ENCODE results near the gene EXO1. TPM values are rescaled to one million over a fixed set of nuclear protein-coding genes. Genes with fewer than 3 reads are reported as not detected.

EXO1 gene
- total RNA-seq, 1 experiment from 2014 or later: 36.5 TPM

DNA sequence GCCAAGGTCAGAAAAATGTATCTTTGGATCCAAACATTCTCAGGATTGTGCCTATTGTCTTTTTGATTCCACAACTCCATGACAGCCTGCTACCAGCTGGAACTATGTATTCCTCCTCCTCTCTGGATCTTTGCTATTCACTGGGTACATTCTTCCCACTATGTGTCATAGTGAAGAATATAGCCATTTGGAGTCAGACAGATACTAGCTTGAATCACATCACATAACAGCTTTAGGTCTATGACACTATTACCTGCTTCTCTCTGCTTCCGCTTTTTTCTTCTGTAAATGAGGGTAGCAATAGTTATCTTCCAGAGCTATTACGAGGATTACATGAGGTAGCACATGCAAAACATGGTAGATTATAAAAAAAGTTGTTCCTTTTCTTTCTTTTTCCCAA lies 5.4 kb upstream of the EXO1 start (continued):
- TF ChIP-seq GABPB1 (CRISPR knock-in tag; IDR thresholded peaks at IDR 0.05) (no peak), IRF2 (CRISPR knock-in tag; IDR thresholded peaks at IDR 0.05; ENCODE audit: borderline replicate concordance, low read depth) (no peak), SMAD4 (CRISPR knock-in tag; IDR thresholded peaks at IDR 0.05) (no peak), CREM (CRISPR knock-in tag; IDR thresholded peaks at IDR 0.05) (no peak), ZNF263 (CRISPR knock-in tag; IDR thresholded peaks at IDR 0.05; ENCODE audit: low read depth) (no peak), TCF7 (CRISPR knock-in tag; IDR thresholded peaks at IDR 0.05; ENCODE audit: low read depth) (no peak)
- TF ChIP-seq, protein P1, sequence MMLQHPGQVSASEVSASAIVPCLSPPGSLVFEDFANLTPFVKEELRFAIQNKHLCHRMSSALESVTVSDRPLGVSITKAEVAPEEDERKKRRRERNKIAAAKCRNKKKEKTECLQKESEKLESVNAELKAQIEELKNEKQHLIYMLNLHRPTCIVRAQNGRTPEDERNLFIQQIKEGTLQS (CRISPR knock-in tag; conservative IDR thresholded peaks at IDR 0.05): no peak

DNA sequence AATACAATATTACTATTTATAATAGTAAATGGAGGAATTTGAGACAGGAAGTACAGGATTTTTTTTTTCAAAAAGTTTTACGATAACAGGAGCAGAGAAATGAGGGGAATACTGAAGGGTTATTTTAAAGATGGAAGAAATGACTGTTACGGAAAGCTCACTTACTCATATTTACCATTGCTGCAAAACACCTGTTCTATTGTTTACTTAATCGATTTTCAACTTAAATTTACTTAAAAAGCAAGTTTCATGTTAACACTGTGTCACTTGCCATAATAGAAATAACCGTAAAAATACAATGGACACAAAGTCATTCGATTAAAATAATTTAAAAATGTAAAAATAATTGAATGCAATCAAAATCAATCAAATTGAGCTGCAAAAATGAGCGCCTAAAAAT lies 3.4 kb upstream of the EXO1 start:
- H3K36me3 Mint-ChIP-seq: peaks cover 7% of the 10 kb centered on the region
- ATAC-seq: no peak
- no peak for TF ChIP-seq SMAD3 (CRISPR knock-in tag; IDR thresholded peaks at IDR 0.05; ENCODE audit: borderline replicate concordance)
- TF ChIP-seq, protein P2, sequence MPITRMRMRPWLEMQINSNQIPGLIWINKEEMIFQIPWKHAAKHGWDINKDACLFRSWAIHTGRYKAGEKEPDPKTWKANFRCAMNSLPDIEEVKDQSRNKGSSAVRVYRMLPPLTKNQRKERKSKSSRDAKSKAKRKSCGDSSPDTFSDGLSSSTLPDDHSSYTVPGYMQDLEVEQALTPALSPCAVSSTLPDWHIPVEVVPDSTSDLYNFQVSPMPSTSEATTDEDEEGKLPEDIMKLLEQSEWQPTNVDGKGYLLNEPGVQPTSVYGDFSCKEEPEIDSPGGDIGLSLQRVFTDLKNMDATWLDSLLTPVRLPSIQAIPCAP (CRISPR knock-in tag; IDR thresholded peaks at IDR 0.05): no peak
- no peak for TF ChIP-seq ESRRA (CRISPR knock-in tag; IDR thresholded peaks at IDR 0.05; ENCODE audit: borderline replicate concordance)
- TF ChIP-seq, protein P3, sequence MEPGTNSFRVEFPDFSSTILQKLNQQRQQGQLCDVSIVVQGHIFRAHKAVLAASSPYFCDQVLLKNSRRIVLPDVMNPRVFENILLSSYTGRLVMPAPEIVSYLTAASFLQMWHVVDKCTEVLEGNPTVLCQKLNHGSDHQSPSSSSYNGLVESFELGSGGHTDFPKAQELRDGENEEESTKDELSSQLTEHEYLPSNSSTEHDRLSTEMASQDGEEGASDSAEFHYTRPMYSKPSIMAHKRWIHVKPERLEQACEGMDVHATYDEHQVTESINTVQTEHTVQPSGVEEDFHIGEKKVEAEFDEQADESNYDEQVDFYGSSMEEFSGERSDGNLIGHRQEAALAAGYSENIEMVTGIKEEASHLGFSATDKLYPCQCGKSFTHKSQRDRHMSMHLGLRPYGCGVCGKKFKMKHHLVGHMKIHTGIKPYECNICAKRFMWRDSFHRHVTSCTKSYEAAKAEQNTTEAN (CRISPR knock-in tag; IDR thresholded peaks at IDR 0.05): no peak
- TF ChIP-seq CREM (CRISPR knock-in tag; IDR thresholded peaks at IDR 0.05): no peak
- DNase-seq (ENCODE audit: low spot score): no peak
- H3K9me3 Mint-ChIP-seq: no peaks in the 10 kb centered on the region
- no peak overlapping the region for H3K27ac Mint-ChIP-seq
- ChIA-PET POLR2A (no interaction called here), CTCF (interaction anchor here (0.6 to 1.0 kb wide), 2 partner anchors 192 to 240 kb away, joined by 3 read pairs; no protein-coding TSS in a partner anchor)
- H3K27me3 Mint-ChIP-seq (ENCODE audit: low read depth): no peaks in the 10 kb centered on the region; the same call in 1 of the 2 replicates
- no peak overlapping the region for H3K4me3 Mint-ChIP-seq
- H3K4me1 Mint-ChIP-seq: peaks cover 17% of the 10 kb centered on the region

DNA sequence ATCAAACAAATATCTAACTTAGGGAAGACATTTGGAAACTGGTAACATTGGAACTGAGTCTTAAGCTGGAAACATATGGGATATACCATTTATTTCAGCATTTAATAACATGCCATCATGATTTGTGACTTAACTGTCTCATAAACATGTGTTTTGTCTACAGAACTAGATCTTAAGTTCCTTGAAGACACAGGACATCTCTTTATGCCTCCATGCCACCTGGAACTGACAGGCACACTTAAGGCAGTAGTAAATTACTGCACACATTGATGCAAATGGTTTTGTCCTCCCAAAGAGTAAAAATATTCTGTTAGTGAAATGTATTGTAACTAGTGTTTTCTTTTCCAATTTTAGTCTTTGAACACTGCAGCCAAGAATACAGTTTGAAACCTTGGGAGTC lies 1.6 kb upstream of the EXO1 start:
- Mint-ChIP-seq H3K4me1 (peaks cover 19% of the 10 kb centered on the region), H3K27me3 (ENCODE audit: low read depth) (no peaks in the 10 kb centered on the region), H3K9me3 (no peaks in the 10 kb centered on the region), H3K27ac (no peak overlapping the region), H3K4me3 (no peak overlapping the region), H3K36me3 (peaks cover 14% of the 10 kb centered on the region)
- ChIA-PET POLR2A (no interaction called here), CTCF (no interaction called here)
- ATAC-seq (no peak), DNase-seq (ENCODE audit: low spot score) (no peak)
- no peak for TF ChIP-seq ATF1 (CRISPR knock-in tag; IDR thresholded peaks at IDR 0.05)
- TF ChIP-seq, protein P4, sequence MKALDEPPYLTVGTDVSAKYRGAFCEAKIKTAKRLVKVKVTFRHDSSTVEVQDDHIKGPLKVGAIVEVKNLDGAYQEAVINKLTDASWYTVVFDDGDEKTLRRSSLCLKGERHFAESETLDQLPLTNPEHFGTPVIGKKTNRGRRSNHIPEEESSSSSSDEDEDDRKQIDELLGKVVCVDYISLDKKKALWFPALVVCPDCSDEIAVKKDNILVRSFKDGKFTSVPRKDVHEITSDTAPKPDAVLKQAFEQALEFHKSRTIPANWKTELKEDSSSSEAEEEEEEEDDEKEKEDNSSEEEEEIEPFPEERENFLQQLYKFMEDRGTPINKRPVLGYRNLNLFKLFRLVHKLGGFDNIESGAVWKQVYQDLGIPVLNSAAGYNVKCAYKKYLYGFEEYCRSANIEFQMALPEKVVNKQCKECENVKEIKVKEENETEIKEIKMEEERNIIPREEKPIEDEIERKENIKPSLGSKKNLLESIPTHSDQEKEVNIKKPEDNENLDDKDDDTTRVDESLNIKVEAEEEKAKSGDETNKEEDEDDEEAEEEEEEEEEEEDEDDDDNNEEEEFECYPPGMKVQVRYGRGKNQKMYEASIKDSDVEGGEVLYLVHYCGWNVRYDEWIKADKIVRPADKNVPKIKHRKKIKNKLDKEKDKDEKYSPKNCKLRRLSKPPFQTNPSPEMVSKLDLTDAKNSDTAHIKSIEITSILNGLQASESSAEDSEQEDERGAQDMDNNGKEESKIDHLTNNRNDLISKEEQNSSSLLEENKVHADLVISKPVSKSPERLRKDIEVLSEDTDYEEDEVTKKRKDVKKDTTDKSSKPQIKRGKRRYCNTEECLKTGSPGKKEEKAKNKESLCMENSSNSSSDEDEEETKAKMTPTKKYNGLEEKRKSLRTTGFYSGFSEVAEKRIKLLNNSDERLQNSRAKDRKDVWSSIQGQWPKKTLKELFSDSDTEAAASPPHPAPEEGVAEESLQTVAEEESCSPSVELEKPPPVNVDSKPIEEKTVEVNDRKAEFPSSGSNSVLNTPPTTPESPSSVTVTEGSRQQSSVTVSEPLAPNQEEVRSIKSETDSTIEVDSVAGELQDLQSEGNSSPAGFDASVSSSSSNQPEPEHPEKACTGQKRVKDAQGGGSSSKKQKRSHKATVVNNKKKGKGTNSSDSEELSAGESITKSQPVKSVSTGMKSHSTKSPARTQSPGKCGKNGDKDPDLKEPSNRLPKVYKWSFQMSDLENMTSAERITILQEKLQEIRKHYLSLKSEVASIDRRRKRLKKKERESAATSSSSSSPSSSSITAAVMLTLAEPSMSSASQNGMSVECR (CRISPR knock-in tag; IDR thresholded peaks at IDR 0.05; ENCODE audit: borderline replicate concordance): no peak
- TF ChIP-seq ZNF138 (CRISPR knock-in tag; conservative IDR thresholded peaks at IDR 0.05): no peak
- TF ChIP-seq, protein P5, sequence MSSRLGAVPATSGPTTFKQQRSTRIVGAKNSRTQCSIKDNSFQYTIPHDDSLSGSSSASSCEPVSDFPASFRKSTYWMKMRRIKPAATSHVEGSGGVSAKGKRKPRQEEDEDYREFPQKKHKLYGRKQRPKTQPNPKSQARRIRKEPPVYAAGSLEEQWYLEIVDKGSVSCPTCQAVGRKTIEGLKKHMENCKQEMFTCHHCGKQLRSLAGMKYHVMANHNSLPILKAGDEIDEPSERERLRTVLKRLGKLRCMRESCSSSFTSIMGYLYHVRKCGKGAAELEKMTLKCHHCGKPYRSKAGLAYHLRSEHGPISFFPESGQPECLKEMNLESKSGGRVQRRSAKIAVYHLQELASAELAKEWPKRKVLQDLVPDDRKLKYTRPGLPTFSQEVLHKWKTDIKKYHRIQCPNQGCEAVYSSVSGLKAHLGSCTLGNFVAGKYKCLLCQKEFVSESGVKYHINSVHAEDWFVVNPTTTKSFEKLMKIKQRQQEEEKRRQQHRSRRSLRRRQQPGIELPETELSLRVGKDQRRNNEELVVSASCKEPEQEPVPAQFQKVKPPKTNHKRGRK (CRISPR knock-in tag; IDR thresholded peaks at IDR 0.05; ENCODE audit: borderline replicate concordance): no peak
- no peak for TF ChIP-seq TP53 (CRISPR knock-in tag; IDR thresholded peaks at IDR 0.05)
- no peak for TF ChIP-seq NFE2L1 (CRISPR knock-in tag; IDR thresholded peaks at IDR 0.05)
- TF ChIP-seq, protein P6, sequence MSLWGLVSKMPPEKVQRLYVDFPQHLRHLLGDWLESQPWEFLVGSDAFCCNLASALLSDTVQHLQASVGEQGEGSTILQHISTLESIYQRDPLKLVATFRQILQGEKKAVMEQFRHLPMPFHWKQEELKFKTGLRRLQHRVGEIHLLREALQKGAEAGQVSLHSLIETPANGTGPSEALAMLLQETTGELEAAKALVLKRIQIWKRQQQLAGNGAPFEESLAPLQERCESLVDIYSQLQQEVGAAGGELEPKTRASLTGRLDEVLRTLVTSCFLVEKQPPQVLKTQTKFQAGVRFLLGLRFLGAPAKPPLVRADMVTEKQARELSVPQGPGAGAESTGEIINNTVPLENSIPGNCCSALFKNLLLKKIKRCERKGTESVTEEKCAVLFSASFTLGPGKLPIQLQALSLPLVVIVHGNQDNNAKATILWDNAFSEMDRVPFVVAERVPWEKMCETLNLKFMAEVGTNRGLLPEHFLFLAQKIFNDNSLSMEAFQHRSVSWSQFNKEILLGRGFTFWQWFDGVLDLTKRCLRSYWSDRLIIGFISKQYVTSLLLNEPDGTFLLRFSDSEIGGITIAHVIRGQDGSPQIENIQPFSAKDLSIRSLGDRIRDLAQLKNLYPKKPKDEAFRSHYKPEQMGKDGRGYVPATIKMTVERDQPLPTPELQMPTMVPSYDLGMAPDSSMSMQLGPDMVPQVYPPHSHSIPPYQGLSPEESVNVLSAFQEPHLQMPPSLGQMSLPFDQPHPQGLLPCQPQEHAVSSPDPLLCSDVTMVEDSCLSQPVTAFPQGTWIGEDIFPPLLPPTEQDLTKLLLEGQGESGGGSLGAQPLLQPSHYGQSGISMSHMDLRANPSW (CRISPR knock-in tag; conservative IDR thresholded peaks at IDR 0.05; ENCODE audit: low read depth): no peak
- no peak for TF ChIP-seq HMGA2 (CRISPR knock-in tag; IDR thresholded peaks at IDR 0.05)
- TF ChIP-seq FOXK1 (CRISPR knock-in tag; IDR thresholded peaks at IDR 0.05): no peak
- TF ChIP-seq SMAD4 (CRISPR knock-in tag; IDR thresholded peaks at IDR 0.05): no peak
- TF ChIP-seq, protein P7, sequence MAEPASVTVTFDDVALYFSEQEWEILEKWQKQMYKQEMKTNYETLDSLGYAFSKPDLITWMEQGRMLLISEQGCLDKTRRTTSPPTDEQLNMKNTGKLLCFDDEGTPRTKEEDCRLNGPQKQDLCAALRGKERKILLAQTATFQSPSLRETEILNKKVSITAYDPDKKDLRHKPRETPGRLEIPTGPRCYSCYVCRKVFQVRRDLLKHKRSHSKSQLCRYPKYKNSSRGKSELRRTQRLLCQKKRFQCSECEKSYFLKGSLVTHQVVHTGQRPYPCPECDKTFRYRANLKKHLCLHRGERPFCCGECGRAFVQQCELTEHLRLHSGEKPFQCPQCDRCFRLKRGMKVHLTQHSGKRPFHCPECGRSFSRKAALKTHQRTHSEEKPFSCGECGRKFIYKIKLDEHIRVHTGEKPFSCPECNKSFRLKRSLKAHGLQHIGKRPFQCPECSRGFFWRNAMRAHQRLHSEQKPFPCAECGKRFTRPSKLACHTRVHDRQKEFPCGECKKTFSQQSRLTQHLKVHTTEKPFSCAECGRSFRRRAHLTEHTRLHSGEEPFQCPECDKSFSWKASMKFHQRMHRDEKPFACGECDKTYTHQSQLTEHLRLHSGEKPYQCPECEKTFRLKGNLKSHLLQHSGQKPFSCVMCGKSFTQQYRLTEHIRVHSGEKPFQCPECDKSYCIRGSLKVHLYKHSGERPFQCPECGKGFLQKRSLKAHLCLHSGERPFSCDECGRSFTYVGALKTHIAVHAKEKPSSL (CRISPR knock-in tag; conservative IDR thresholded peaks at IDR 0.05): no peak
